PC-3 (cell line): ENCODE data around the gene KHNYN. TPM values are rescaled to one million over a fixed set of nuclear protein-coding genes. Genes with fewer than 3 reads are reported as not detected.
A peak's percentile ranks its signal among the peaks of the same experiment; 100 is the strongest.

Experiments used
- ATAC-seq: fragments of 200-7000 bp; cut with Tn5 transposase; 2 replicates; pipeline ENCODE4 v1.9.1; 2020; ENCODE audit warnings: mild to moderate bottlenecking, moderate library complexity
- BruUV-seq: library from RNA; stranded (reverse); fragments of 400-500 nt; replicated peaks from 2 replicates; lab custom pipeline; 2021; lab: Mats Ljungman, UMichigan
- CTCF ChIA-PET: fragments of 300-600 bp; sonication (Branson Sonifier 250); formaldehyde crosslinking; loops from one replicate; lab custom pipeline; 2022; ENCODE audit warnings: antibody characterized with exemption; lab: Charles Lee
- POLR2A ChIA-PET: fragments of 300-600 bp; sonication (Branson Sonifier 250); formaldehyde crosslinking; loops from one replicate; lab custom pipeline; 2022; ENCODE audit warnings: antibody characterized with exemption; ENCODE audit not compliant: unreplicated experiment; lab: Charles Lee
- DNase-seq: peaks from one replicate; pipeline ENCODE4 v3.0.0-alpha.2; 2015
- H2AFZ ChIP-seq: fragments of 300-600 bp; sonication (generic); 2 replicates; pipeline ENCODE4 v1.6.0; 2016; ENCODE audit warnings: antibody characterized with exemption, low read length
- H3F3A ChIP-seq: fragments of 300-600 bp; sonication (generic); one replicate; pipeline ENCODE4 v1.6.0; 2017; ENCODE audit warnings: antibody characterized with exemption, low read length, control low read depth, mild to moderate bottlenecking; ENCODE audit not compliant: unreplicated experiment
- H3K27ac ChIP-seq: fragments of 300-600 bp; sonication (generic); 2 replicates; pipeline ENCODE4 v1.5.1; 2016; ENCODE audit warnings: mild to moderate bottlenecking, low read length
- H3K27me3 ChIP-seq: fragments of 300-600 bp; sonication (generic); 2 replicates; pipeline ENCODE4 v1.6.1; 2016; ENCODE audit warnings: low read length, mixed read lengths
- H3K36me3 ChIP-seq: fragments of 300-600 bp; sonication (generic); 2 replicates; pipeline ENCODE4 v1.6.1; 2016; ENCODE audit warnings: low read depth, mixed run types, low read length, mixed read lengths
- H3K4me1 ChIP-seq: fragments of 300-600 bp; sonication (generic); 2 replicates; pipeline ENCODE4 v1.5.1; 2016; ENCODE audit warnings: low read length; ENCODE audit not compliant: insufficient read depth
- H3K4me2 ChIP-seq: fragments of 300-600 bp; sonication (generic); 2 replicates; pipeline ENCODE4 v1.6.0; 2016; ENCODE audit warnings: low read length
- H3K4me3 ChIP-seq: fragments of 300-600 bp; sonication (generic); 2 replicates; pipeline ENCODE4 v1.5.1; 2016; ENCODE audit warnings: mild to moderate bottlenecking, low read length, mixed read lengths
- H3K79me2 ChIP-seq: fragments of 300-600 bp; sonication (generic); 2 replicates; pipeline ENCODE4 v1.6.1; 2017; ENCODE audit warnings: low read length, mixed read lengths
- H3K9ac ChIP-seq: fragments of 300-600 bp; sonication (generic); 2 replicates; pipeline ENCODE4 v1.6.0; 2016; ENCODE audit warnings: mild to moderate bottlenecking, low read length
- H3K9me2 ChIP-seq: fragments of 300-600 bp; sonication (generic); replicated peaks from 2 replicates; pipeline ENCODE4 v1.6.1; 2016; ENCODE audit warnings: mixed run types, low read length, mixed read lengths
- H3K9me3 ChIP-seq: fragments of 300-600 bp; sonication (generic); 2 replicates; pipeline ENCODE4 v1.6.1; 2016; ENCODE audit warnings: low read length, mixed read lengths
- H4K20me1 ChIP-seq: fragments of 300-600 bp; sonication (generic); 2 replicates; pipeline ENCODE4 v1.6.1; 2016; ENCODE audit warnings: low read length, mixed read lengths
- CTCF ChIP-seq: fragments of 300-600 bp; sonication (generic); conservative IDR thresholded peaks from 2 replicates; pipeline ENCODE4 v1.5.1; 2017; ENCODE audit warnings: antibody characterized with exemption, low read depth, mild to moderate bottlenecking, low read length
- EZH2 ChIP-seq: fragments of 300-600 bp; sonication (generic); IDR thresholded peaks from one replicate; pipeline ENCODE4 v1.6.1; 2017; ENCODE audit warnings: antibody characterized with exemption, mild to moderate bottlenecking, low read length; ENCODE audit not compliant: unreplicated experiment
- EZH2phosphoT487 ChIP-seq: fragments of 300-600 bp; sonication (generic); IDR thresholded peaks from 2 replicates; pipeline ENCODE4 v1.6.1; 2018; ENCODE audit warnings: mild to moderate bottlenecking, antibody characterized with exemption, low read length, borderline replicate concordance
- intact Hi-C: fragments of 100-400 bp; cut with micrococcal nuclease; formaldehyde crosslinking; loops from 2 replicates; pipeline ENCODE4 v1.9.0; 2023
- total RNA-seq: library from RNA; depleted of rRNA; stranded (reverse); fragments of >200 nt; gene quantifications from 2 replicates; pipeline ENCODE4 v1.2.3, GENCODE V29; 2014

KHNYN gene
- total RNA-seq, 1 experiment from 2014 or later, result 51.6 TPM

DNA sequence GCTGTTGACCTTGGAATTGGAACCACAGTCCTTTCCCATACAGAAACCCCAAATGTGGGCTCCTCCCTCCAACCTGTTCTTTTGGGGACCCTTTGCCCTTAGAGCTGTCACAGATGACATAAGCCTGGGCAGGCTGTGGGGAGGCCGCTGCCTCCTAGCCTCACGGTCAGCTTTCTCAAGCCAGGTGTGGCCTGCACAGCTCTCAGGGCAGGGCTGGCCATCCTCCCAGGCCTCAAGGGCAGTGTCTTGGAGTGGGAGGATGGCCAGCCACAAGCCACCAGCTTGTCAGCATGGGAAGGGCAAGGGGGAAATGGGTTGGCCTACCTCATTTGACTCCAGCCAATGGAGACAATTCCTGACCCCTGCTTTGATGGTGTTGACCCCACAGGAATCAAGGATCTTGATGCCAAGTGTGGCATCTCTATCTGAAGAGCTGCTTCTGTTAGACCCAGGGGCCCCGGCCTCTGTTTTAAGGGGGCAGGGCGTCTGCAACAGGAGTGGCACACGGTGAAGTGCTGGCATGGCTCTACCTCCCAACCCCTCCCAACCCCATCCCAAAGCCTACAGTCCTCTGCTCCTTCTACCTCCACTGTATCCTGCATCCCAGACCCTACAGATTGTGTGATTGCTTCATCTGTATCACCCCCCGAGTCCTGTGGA is 11.8 kb upstream of the KHNYN start:
- Histone ChIP-seq H3K4me1 (peaks cover 20% of the 10 kb centered on the region), H3F3A (peaks cover 4% of the 10 kb centered on the region), H4K20me1 (no peaks in the 10 kb centered on the region), H3K36me3 (no peaks in the 10 kb centered on the region), H3K9ac (no peak overlapping the region), H3K4me2 (peak overlapping the region; percentile 34; the same call in 1 of the 2 replicates), H3K27me3 (no peaks in the 10 kb centered on the region), H3K4me3 (no peak overlapping the region), H3K9me3 (no peaks in the 10 kb centered on the region), H2AFZ (0 out of 2 replicates have a peak overlapping the region, but pooled peaks have one; percentile 10), H3K27ac (peak overlapping the region; percentile 71), H3K79me2 (no peaks in the 10 kb centered on the region), H3K9me2 (no peaks in the 10 kb centered on the region)
- DNase-seq (no peak), ATAC-seq (no peak)
- ChIA-PET CTCF (interaction anchor here (0.7 kb wide), 1 partner anchor 271 kb away, joined by 4 read pairs; no protein-coding TSS in a partner anchor), POLR2A (no interaction called here)
- BruUV-seq, result no TSS peak
- intact Hi-C loops, result no loop called here
- TF ChIP-seq EZH2phosphoT487 (no peak), EZH2 (no peak), CTCF (no peak)

DNA sequence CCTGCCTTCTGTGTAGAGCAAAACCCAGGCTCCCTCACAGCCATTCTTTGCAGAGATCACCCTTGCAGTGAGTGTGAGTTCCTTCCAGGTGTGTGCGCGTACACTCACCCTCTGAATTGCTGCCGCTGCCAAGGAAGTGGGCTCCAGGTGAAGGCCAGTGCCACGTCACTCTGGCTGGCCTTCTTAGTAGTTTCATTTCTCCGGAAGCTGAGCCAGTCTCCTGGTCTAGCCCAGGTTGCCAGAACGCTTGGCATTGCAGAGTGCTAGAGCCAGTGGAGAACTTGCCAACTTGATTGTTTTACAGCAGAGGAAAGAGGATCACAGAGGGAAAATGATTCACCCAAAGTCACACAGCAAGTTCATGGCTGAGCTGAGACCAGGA is 11.3 kb upstream of the KHNYN start:
- intact Hi-C loops, result no loop called here
- H3K4me2 ChIP-seq, result peak overlapping the region; percentile 34
- no TSS peak for BruUV-seq
- ChIA-PET CTCF (interaction anchor here (0.7 to 1.2 kb wide), 3 partner anchors 13 to 321 kb away, joined by 3 to 7 read pairs (median 4); no protein-coding TSS in a partner anchor), POLR2A (interaction anchor here (0.6 kb wide), 1 partner anchor 11 kb away, joined by 3 read pairs; the partner anchor contains the start of gene KHNYN)
- 0 out of 2 replicates have a peak overlapping the region, but pooled peaks have one; percentile 10 for H2AFZ ChIP-seq
- DNase-seq, result peak; percentile 93
- H3K79me2 ChIP-seq, result no peaks in the 10 kb centered on the region
- peaks cover 4% of the 10 kb centered on the region for H3F3A ChIP-seq
- no peak for TF ChIP-seq EZH2phosphoT487
- TF ChIP-seq EZH2, result no peak
- no peak for TF ChIP-seq CTCF
- no peaks in the 10 kb centered on the region for H3K36me3 ChIP-seq
- no peak overlapping the region for H3K9ac ChIP-seq
- H3K4me1 ChIP-seq, result peaks cover 20% of the 10 kb centered on the region
- no peaks in the 10 kb centered on the region for H3K9me3 ChIP-seq
- peak; percentile 92 for ATAC-seq
- H3K27me3 ChIP-seq, result no peaks in the 10 kb centered on the region
- H3K9me2 ChIP-seq, result no peaks in the 10 kb centered on the region
- no peaks in the 10 kb centered on the region for H4K20me1 ChIP-seq
- H3K27ac ChIP-seq, result peak overlapping the region; percentile 71
- H3K4me3 ChIP-seq, result no peak overlapping the region

GRCh38 chr14:24422261-24422660 is 7.5 kb upstream of the KHNYN start:
- ATAC-seq (no peak), DNase-seq (no peak)
- Histone ChIP-seq H2AFZ (no peak overlapping the region), H3K4me1 (peaks cover 39% of the 10 kb centered on the region), H3K9me2 (no peaks in the 10 kb centered on the region), H3K27me3 (no peaks in the 10 kb centered on the region), H3K4me2 (no peak overlapping the region), H3K27ac (no peak overlapping the region), H3K9me3 (no peaks in the 10 kb centered on the region), H3K36me3 (no peaks in the 10 kb centered on the region), H3K79me2 (no peaks in the 10 kb centered on the region), H3K4me3 (no peak overlapping the region), H4K20me1 (no peaks in the 10 kb centered on the region), H3K9ac (no peak overlapping the region), H3F3A (peaks cover 4% of the 10 kb centered on the region)
- BruUV-seq, result no TSS peak
- intact Hi-C loops, result no loop called here
- ChIA-PET CTCF (no interaction called here), POLR2A (no interaction called here)
- no peak for TF ChIP-seq EZH2phosphoT487
- no peak for TF ChIP-seq CTCF
- no peak for TF ChIP-seq EZH2
